Renal cortical epithelial cell (primary cell): ENCODE data around the gene FRAT1. TPM values are rescaled to one million over a fixed set of nuclear protein-coding genes. Genes with fewer than 3 reads are reported as not detected.

Source experiments
- DNase-seq: peaks from one replicate; pipeline ENCODE4 v3.0.0-alpha.2; 2011; ENCODE audit warnings: low read depth
- total RNA-seq: library from RNA; depleted of rRNA; stranded (reverse); fragments of >200 nt; gene quantifications from 2 replicates; pipeline ENCODE4 v1.2.3, GENCODE V29; 2014

Gene FRAT1
- total RNA-seq, 1 donor from 2014 or later: 3.5 TPM

GRCh38 chr10:97307866-97308780 lies 10.9 kb upstream of the FRAT1 start:
- peak; percentile 79 for DNase-seq

GRCh38 chr10:97311111-97311626 lies 7.9 kb upstream of the FRAT1 start:
- DNase-seq: no peak

- no peak for DNase-seq
Measured at GRCh38 chr10:97312897-97313296, 6.2 kb upstream of the FRAT1 start.

- DNase-seq: no peak
Measured at GRCh38 chr10:97314671-97315070, 4.4 kb upstream of the FRAT1 start.

GRCh38 chr10:97319671-97320479 lies 804 bp downstream of the FRAT1 start:
- no peak for DNase-seq

GRCh38 chr10:97320480-97321031 lies 1.5 kb downstream of the FRAT1 start:
- DNase-seq: no peak

- DNase-seq: no peak
Measured at GRCh38 chr10:97321032-97321803, 2.1 kb downstream of the FRAT1 start.

GRCh38 chr10:97321804-97322190 lies 2.7 kb downstream of the FRAT1 start:
- no peak for DNase-seq

GRCh38 chr10:97323501-97323900 lies 4.4 kb downstream of the FRAT1 start:
- DNase-seq: no peak

GRCh38 chr10:97325754-97326153 lies 6.7 kb downstream of the FRAT1 start:
- DNase-seq: no peak

- no peak for DNase-seq
Measured at GRCh38 chr10:97327348-97328294, 8.6 kb downstream of the FRAT1 start.

- DNase-seq: no peak
Measured at GRCh38 chr10:97328646-97329453, 9.8 kb downstream of the FRAT1 start.

- DNase-seq: no peak
Measured at GRCh38 chr10:97329766-97330165, 10.7 kb downstream of the FRAT1 start.

GRCh38 chr10:97331153-97331703 lies 12.2 kb downstream of the FRAT1 start:
- no peak for DNase-seq

- peak; percentile 88 for DNase-seq
Measured at GRCh38 chr10:97332591-97333350, 13.7 kb downstream of the FRAT1 start.

GRCh38 chr10:97333351-97333600 lies 14.2 kb downstream of the FRAT1 start:
- DNase-seq: peak; percentile 41

GRCh38 chr10:97333601-97334369 lies 14.7 kb downstream of the FRAT1 start:
- DNase-seq: peak; percentile 18
